ENCODE measurements around the gene PLEKHG4.

DNA sequence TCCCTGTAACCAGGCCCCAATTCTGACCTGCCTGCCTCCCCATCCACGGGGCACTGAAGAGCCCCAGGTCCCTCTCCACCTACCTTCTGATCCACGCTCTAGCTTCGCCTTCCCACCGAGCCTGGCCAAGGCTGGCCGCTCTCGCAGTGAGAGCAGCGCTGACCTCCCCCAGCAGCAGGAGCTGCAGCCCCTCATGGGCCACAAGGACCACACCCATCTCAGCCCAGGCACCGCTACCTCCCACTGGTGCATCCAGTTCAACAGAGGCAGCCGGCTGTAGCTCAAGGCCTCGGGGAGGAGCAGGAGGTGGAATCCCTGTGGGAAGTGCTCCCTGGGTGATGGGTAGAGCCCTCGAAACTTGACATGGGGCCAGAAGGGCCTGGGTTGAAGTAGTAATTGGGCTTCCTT, 8.4 kb upstream of the PLEKHG4 start:
- TF ChIP-seq, protein P1, sequence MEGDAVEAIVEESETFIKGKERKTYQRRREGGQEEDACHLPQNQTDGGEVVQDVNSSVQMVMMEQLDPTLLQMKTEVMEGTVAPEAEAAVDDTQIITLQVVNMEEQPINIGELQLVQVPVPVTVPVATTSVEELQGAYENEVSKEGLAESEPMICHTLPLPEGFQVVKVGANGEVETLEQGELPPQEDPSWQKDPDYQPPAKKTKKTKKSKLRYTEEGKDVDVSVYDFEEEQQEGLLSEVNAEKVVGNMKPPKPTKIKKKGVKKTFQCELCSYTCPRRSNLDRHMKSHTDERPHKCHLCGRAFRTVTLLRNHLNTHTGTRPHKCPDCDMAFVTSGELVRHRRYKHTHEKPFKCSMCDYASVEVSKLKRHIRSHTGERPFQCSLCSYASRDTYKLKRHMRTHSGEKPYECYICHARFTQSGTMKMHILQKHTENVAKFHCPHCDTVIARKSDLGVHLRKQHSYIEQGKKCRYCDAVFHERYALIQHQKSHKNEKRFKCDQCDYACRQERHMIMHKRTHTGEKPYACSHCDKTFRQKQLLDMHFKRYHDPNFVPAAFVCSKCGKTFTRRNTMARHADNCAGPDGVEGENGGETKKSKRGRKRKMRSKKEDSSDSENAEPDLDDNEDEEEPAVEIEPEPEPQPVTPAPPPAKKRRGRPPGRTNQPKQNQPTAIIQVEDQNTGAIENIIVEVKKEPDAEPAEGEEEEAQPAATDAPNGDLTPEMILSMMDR (IDR thresholded peaks at IDR 0.05; ENCODE audit: borderline replicate concordance, extremely low read depth, low read length, poor library complexity, severe bottlenecking): no peak
- TF ChIP-seq EZH2 (IDR thresholded peaks at IDR 0.05; ENCODE audit: borderline replicate concordance, low read depth, low read length, severe bottlenecking): no peak
